Activated CD4-positive, alpha-beta T cell treated with anti-CD3 and anti-CD28 coated beads for 36 hours (primary cell): ENCODE data around the gene PRUNE1. TPM values are rescaled to one million over a fixed set of nuclear protein-coding genes. Genes with fewer than 3 reads are reported as not detected.

ENCODE experiments used
- ATAC-seq: fragments of 200-7000 bp; cut with Tn5 transposase; one replicate; pipeline ENCODE4 v1.10.0; 2021; ENCODE audit warnings: mild to moderate bottlenecking, moderate library complexity
- CTCF ChIA-PET: fragments of 350-600 bp; sonication (Branson Sonifier 250); formaldehyde crosslinking; loops from one replicate; lab custom pipeline; 2021; ENCODE audit warnings: antibody characterized with exemption; lab: Charles Lee
- POLR2A ChIA-PET: fragments of 350-600 bp; sonication (Branson Sonifier 250); formaldehyde crosslinking; loops from one replicate; lab custom pipeline; 2021; ENCODE audit warnings: antibody characterized with exemption, inconsistent platforms; lab: Charles Lee
- DNase-seq: peaks from one replicate; pipeline ENCODE4 v3.0.0-alpha.2; 2020
- H3K27ac Mint-ChIP-seq: one replicate; pipeline ENCODE4 v1.8.0; 2021; ENCODE audit warnings: mixed read lengths
- H3K27me3 Mint-ChIP-seq: one replicate; pipeline ENCODE4 v1.8.0; 2021; ENCODE audit warnings: mixed read lengths
- H3K36me3 Mint-ChIP-seq: one replicate; pipeline ENCODE4 v1.8.0; 2021; ENCODE audit warnings: low read depth, mixed read lengths
- H3K4me1 Mint-ChIP-seq: one replicate; pipeline ENCODE4 v1.8.0; 2021; ENCODE audit warnings: mixed read lengths
- H3K4me3 Mint-ChIP-seq: one replicate; pipeline ENCODE4 v1.8.0; 2021; ENCODE audit warnings: mild to moderate bottlenecking, moderate library complexity, mixed read lengths
- H3K9me3 Mint-ChIP-seq: one replicate; pipeline ENCODE4 v1.8.0; 2021; ENCODE audit warnings: low read depth, mixed read lengths
- intact Hi-C, 2 experiments: fragments of 100-400 bp; cut with DNase I in 1 of 2; cut with micrococcal nuclease in 1 of 2; formaldehyde crosslinking; loops; one replicate each; pipeline versions ENCODE4 v1.14.2 to v1.15.1; 2022 to 2024; cut with DNase I, micrococcal nuclease
- total RNA-seq, 2 experiments: library from RNA; stranded (reverse); gene quantifications; one replicate each; pipeline ENCODE4 v1.2.3, GENCODE V29; 2021

Gene PRUNE1
- total RNA-seq, 2 experiments from 2014 or later, result 13.6 to 18.6 TPM

- POLR2A ChIA-PET, result interaction anchor here (0.6 to 1.2 kb wide), 3 partner anchors 10 to 492 kb away, joined by 3 to 6 read pairs (median 3); partner anchors contain the start of gene C1orf56
- H3K4me1 Mint-ChIP-seq, result peaks cover 47% of the 10 kb centered on the region
Measured at GRCh38 chr1:151060007-151060656, 51.9 kb downstream of the PRUNE1 start, which contains the start of gene MLLT11. Gene MLLT11 (plus strand): TSS chr1:151060397. CDS start chr1:151067225, 6,828 bp downstream.

GRCh38 chr1:151060657-151061421 lies 52.6 kb downstream of the PRUNE1 start:
- H3K4me1 Mint-ChIP-seq, result peaks cover 40% of the 10 kb centered on the region
- CTCF ChIA-PET, result interaction anchor here (0.6 to 4.8 kb wide), 12 partner anchors 7 to 806 kb away, joined by 3 to 34 read pairs (median 5); partner anchors contain the start of genes C1orf56, GABPB2 and TNFAIP8L2
- intact Hi-C loops, result no loop called here

More at GRCh38 chr1:151060007-151060656, 51.9 kb downstream of the PRUNE1 start, which contains the start of gene MLLT11:
- ATAC-seq, result no peak
- H3K27me3 Mint-ChIP-seq, result no peaks in the 10 kb centered on the region
- peak within 1 kb of the TSS; percentile 93 for H3K4me3 Mint-ChIP-seq
- intact Hi-C loops, result no loop called here
- peak; percentile 44 for DNase-seq
- H3K36me3 Mint-ChIP-seq, result peaks cover 41% of the 10 kb centered on the region
- peak within 1 kb of the TSS; percentile 98 for H3K27ac Mint-ChIP-seq
- CTCF ChIA-PET, result interaction anchor here (0.7 to 4.8 kb wide), 10 partner anchors 8 to 805 kb away, joined by 3 to 34 read pairs (median 5); partner anchors contain the start of genes C1orf56, GABPB2 and TNFAIP8L2
- no peaks in the 10 kb centered on the region for H3K9me3 Mint-ChIP-seq

GRCh38 chr1:151061704-151062103 lies 53.5 kb downstream of the PRUNE1 start:
- intact Hi-C loops, result no loop called here
- ChIA-PET POLR2A (no interaction called here), CTCF (interaction anchor here (0.6 to 4.8 kb wide), 8 partner anchors 10 to 501 kb away, joined by 3 to 34 read pairs (median 5); partner anchors contain the start of genes C1orf56, GABPB2 and MINDY1)
- H3K4me1 Mint-ChIP-seq, result peaks cover 31% of the 10 kb centered on the region
- no peaks in the 10 kb centered on the region for H3K9me3 Mint-ChIP-seq
- no peak overlapping the region for H3K27ac Mint-ChIP-seq
- ATAC-seq (no peak), DNase-seq (no peak)
- no peaks in the 10 kb centered on the region for H3K27me3 Mint-ChIP-seq
- H3K36me3 Mint-ChIP-seq, result peaks cover 25% of the 10 kb centered on the region
- no peak overlapping the region for H3K4me3 Mint-ChIP-seq

More at GRCh38 chr1:151060657-151061421, 52.6 kb downstream of the PRUNE1 start:
- POLR2A ChIA-PET, result interaction anchor here (1.1 to 1.2 kb wide), 2 partner anchors 13 to 493 kb away, joined by 3 to 6 read pairs; partner anchors contain the start of gene C1orf56
- Mint-ChIP-seq H3K27ac (peak overlapping the region; percentile 98), H3K9me3 (no peaks in the 10 kb centered on the region), H3K36me3 (peaks cover 34% of the 10 kb centered on the region), H3K4me3 (peak overlapping the region; percentile 93), H3K27me3 (no peaks in the 10 kb centered on the region)
- DNase-seq, result no peak
- ATAC-seq, result no peak

GRCh38 chr1:151062741-151063371 lies 54.6 kb downstream of the PRUNE1 start:
- H3K36me3 Mint-ChIP-seq, result peaks cover 14% of the 10 kb centered on the region
- H3K4me1 Mint-ChIP-seq, result peaks cover 21% of the 10 kb centered on the region
- H3K27me3 Mint-ChIP-seq, result no peaks in the 10 kb centered on the region
- no peak overlapping the region for H3K4me3 Mint-ChIP-seq
- DNase-seq (no peak), ATAC-seq (no peak)
- no peaks in the 10 kb centered on the region for H3K9me3 Mint-ChIP-seq
- no peak overlapping the region for H3K27ac Mint-ChIP-seq
- intact Hi-C loops, result no loop called here
- CTCF ChIA-PET, result interaction anchor here (0.6 to 1.9 kb wide), 6 partner anchors 9 to 127 kb away, joined by 4 to 10 read pairs (median 4); partner anchors contain the start of genes C1orf56, GABPB2, MINDY1 and TNFAIP8L2
- POLR2A ChIA-PET, result interaction anchor here (0.6 kb wide), 1 partner anchor 149 kb away, joined by 5 read pairs; no protein-coding TSS in a partner anchor

GRCh38 chr1:151065089-151065645 lies 56.9 kb downstream of the PRUNE1 start:
- ChIA-PET CTCF (interaction anchor here (0.6 to 1.4 kb wide), 11 partner anchors 18 to 126 kb away, joined by 3 to 4 read pairs (median 3); partner anchors contain the start of genes C1orf56 and TNFAIP8L2), POLR2A (no interaction called here)
- intact Hi-C loops, result no loop called here
- no peaks in the 10 kb centered on the region for H3K27me3 Mint-ChIP-seq
- peaks cover 4% of the 10 kb centered on the region for H3K36me3 Mint-ChIP-seq
- peaks cover 31% of the 10 kb centered on the region for H3K4me1 Mint-ChIP-seq
- no peak overlapping the region for H3K4me3 Mint-ChIP-seq
- DNase-seq, result no peak
- H3K9me3 Mint-ChIP-seq, result no peaks in the 10 kb centered on the region
- no peak overlapping the region for H3K27ac Mint-ChIP-seq
- no peak for ATAC-seq

GRCh38 chr1:151067185-151067584 lies 58.9 kb downstream of the PRUNE1 start:
- no peaks in the 10 kb centered on the region for H3K9me3 Mint-ChIP-seq
- intact Hi-C loops, result no loop called here
- CTCF ChIA-PET, result interaction anchor here (1.1 to 2.2 kb wide), 2 partner anchors 9 to 61 kb away, joined by 5 to 9 read pairs; no protein-coding TSS in a partner anchor
- no peak for DNase-seq
- no peak overlapping the region for H3K4me3 Mint-ChIP-seq
- POLR2A ChIA-PET, result interaction anchor here (0.6 kb wide), 1 partner anchor 155 kb away, joined by 3 read pairs; no protein-coding TSS in a partner anchor
- H3K4me1 Mint-ChIP-seq, result peaks cover 26% of the 10 kb centered on the region
- no peak overlapping the region for H3K27ac Mint-ChIP-seq
- ATAC-seq, result no peak
- H3K27me3 Mint-ChIP-seq, result no peaks in the 10 kb centered on the region
- H3K36me3 Mint-ChIP-seq, result peaks cover 7% of the 10 kb centered on the region

GRCh38 chr1:151069103-151069486 lies 60.8 kb downstream of the PRUNE1 start:
- Mint-ChIP-seq H3K36me3 (peaks cover 9% of the 10 kb centered on the region), H3K27ac (peak overlapping the region; percentile 100), H3K9me3 (no peaks in the 10 kb centered on the region), H3K27me3 (no peaks in the 10 kb centered on the region), H3K4me3 (peak overlapping the region; percentile 99), H3K4me1 (peaks cover 18% of the 10 kb centered on the region)
- DNase-seq, result no peak
- ChIA-PET CTCF (interaction anchor here (1.2 to 4.0 kb wide), 3 partner anchors 9 to 21 kb away, joined by 3 to 24 read pairs (median 6); partner anchors contain the start of genes C1orf56, CDC42SE1 and MLLT11), POLR2A (no interaction called here)
- no peak for ATAC-seq
- intact Hi-C loops, result no loop called here

- no peaks in the 10 kb centered on the region for H3K27me3 Mint-ChIP-seq
- intact Hi-C loops, result loop anchor here (1.0 to 5.0 kb wide), 16 partner anchors 11 to 748 kb away; partner anchors contain the start of genes CDC42SE1 (in 2 of the 2), PRUNE1 (in 2 of the 2), TNFAIP8L2 (in 2 of the 2) and ARNT (in 1 of the 2)
- H3K9me3 Mint-ChIP-seq, result no peaks in the 10 kb centered on the region
- peaks cover 9% of the 10 kb centered on the region for H3K36me3 Mint-ChIP-seq
- H3K4me1 Mint-ChIP-seq, result peaks cover 18% of the 10 kb centered on the region
- ATAC-seq, result peak; percentile 86
- DNase-seq, result peak; percentile 93
- H3K4me3 Mint-ChIP-seq, result peak within 1 kb of the TSS; percentile 99
- POLR2A ChIA-PET, result interaction anchor here (0.5 to 1.0 kb wide), 2 partner anchors 75 to 212 kb away, joined by 3 read pairs; partner anchors contain the start of gene ZNF687
- H3K27ac Mint-ChIP-seq, result peak within 1 kb of the TSS; percentile 100
- CTCF ChIA-PET, result interaction anchor here (0.5 to 4.0 kb wide), 8 partner anchors 8 to 86 kb away, joined by 3 to 24 read pairs (median 6); partner anchors contain the start of genes CDC42SE1, MINDY1, MLLT11 and TNFAIP8L2
Measured at GRCh38 chr1:151070474-151071276, 62.4 kb downstream of the PRUNE1 start, which contains the start of gene GABPB2. Gene GABPB2 (plus strand): TSS chr1:151070761. CDS start chr1:151088190, 17,429 bp downstream.

- no peaks in the 10 kb centered on the region for H3K27me3 Mint-ChIP-seq
- no peak for ATAC-seq
- CTCF ChIA-PET, result interaction anchor here (0.6 to 4.0 kb wide), 10 partner anchors 10 to 93 kb away, joined by 3 to 24 read pairs (median 3); partner anchors contain the start of genes CDC42SE1, MINDY1, MLLT11 and TNFAIP8L2
- peaks cover 9% of the 10 kb centered on the region for H3K36me3 Mint-ChIP-seq
- H3K4me1 Mint-ChIP-seq, result peaks cover 18% of the 10 kb centered on the region
- H3K27ac Mint-ChIP-seq, result no peak overlapping the region
- H3K4me3 Mint-ChIP-seq, result no peak overlapping the region
- DNase-seq, result no peak
- intact Hi-C loops, result loop anchor here (5.0 kb wide), 3 partner anchors 50 to 750 kb away; partner anchors contain the start of genes PRPF3 (in 1 of the 2) and SETDB1 (in 1 of the 2)
- no peaks in the 10 kb centered on the region for H3K9me3 Mint-ChIP-seq
- POLR2A ChIA-PET, result interaction anchor here (0.7 to 1.3 kb wide), 3 partner anchors 34 to 1185 kb away, joined by 3 to 5 read pairs (median 4); partner anchors contain the start of gene TNFAIP8L2
Measured at GRCh38 chr1:151072224-151072623, 64.0 kb downstream of the PRUNE1 start.
